Upper lobe of right lung (tissue), 1 donor: ENCODE results near the gene CDK5RAP2. TPM values are rescaled to one million over a fixed set of nuclear protein-coding genes. Genes with fewer than 3 reads are reported as not detected.
A peak's percentile ranks its signal among the peaks of the same experiment; 100 is the strongest.

Source experiments
- ATAC-seq: fragments of 200-7000 bp; cut with Tn5 transposase; one replicate; pipeline ENCODE4 v1.9.1; 2020; ENCODE audit warnings: mild to moderate bottlenecking, moderate library complexity
- DNase-seq: peaks from one replicate; pipeline ENCODE4 v3.0.0-alpha.2; 2020
- H3K27ac ChIP-seq: fragments of 200-600 bp; one replicate; pipeline ENCODE4 v1.8.0; 2022
- H3K27me3 ChIP-seq: fragments of 200-600 bp; one replicate; pipeline ENCODE4 v1.8.0; 2022; ENCODE audit warnings: mild to moderate bottlenecking
- H3K36me3 ChIP-seq: fragments of 200-600 bp; one replicate; pipeline ENCODE4 v1.8.0; 2022
- H3K4me1 ChIP-seq: fragments of 200-600 bp; one replicate; pipeline ENCODE4 v1.8.0; 2022
- H3K4me3 ChIP-seq: fragments of 200-600 bp; one replicate; pipeline ENCODE4 v1.8.0; 2022; ENCODE audit warnings: mild to moderate bottlenecking
- H3K9me3 ChIP-seq: fragments of 200-600 bp; one replicate; pipeline ENCODE4 v1.8.0; 2022
- intact Hi-C: fragments of 100-400 bp; cut with DNase I; formaldehyde crosslinking; loops from one replicate; pipeline ENCODE4 v1.11.0; 2022
- total RNA-seq: library from RNA; stranded (reverse); fragmentation: NEBNext Ultra II Directional; extraction: Animal tissue kit (Norgen Biotek cat#: 25700); gene quantifications from one replicate; pipeline ENCODE4 v1.2.1, GENCODE V29; 2021
- TF ChIP-seq, protein P1 (sequence below): fragments of 200-600 bp; IDR thresholded peaks from one replicate; pipeline ENCODE4 v1.8.0; 2022; ENCODE audit warnings: antibody characterized with exemption
- donor health status: DM: no; HTN: yes; CAD: no; lungs with severe emphysema.

The CDK5RAP2 gene
- total RNA-seq, 1 donor from 2014 or later, result 54.2 TPM

DNA sequence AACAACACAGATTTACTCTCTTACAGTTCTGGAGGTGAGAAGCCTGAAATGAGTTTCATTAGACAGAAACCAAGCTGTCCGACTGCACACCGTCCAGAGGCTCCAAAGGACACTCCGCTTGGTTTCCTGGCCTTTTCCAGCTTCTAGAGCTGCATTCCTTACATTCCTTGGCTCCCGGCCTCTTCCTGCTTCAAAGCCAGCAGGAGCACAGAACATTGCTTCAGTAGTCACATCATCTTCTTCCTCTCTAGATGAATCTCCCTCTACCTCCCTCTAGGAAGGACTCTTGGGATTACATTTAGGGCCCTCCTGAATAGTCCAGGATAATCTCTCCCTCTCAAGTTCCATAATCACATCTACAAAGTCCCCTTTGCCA, 213.3 kb downstream of the CDK5RAP2 start:
- ATAC-seq (peak; percentile 91), DNase-seq (no peak)
- TF ChIP-seq, protein P1, sequence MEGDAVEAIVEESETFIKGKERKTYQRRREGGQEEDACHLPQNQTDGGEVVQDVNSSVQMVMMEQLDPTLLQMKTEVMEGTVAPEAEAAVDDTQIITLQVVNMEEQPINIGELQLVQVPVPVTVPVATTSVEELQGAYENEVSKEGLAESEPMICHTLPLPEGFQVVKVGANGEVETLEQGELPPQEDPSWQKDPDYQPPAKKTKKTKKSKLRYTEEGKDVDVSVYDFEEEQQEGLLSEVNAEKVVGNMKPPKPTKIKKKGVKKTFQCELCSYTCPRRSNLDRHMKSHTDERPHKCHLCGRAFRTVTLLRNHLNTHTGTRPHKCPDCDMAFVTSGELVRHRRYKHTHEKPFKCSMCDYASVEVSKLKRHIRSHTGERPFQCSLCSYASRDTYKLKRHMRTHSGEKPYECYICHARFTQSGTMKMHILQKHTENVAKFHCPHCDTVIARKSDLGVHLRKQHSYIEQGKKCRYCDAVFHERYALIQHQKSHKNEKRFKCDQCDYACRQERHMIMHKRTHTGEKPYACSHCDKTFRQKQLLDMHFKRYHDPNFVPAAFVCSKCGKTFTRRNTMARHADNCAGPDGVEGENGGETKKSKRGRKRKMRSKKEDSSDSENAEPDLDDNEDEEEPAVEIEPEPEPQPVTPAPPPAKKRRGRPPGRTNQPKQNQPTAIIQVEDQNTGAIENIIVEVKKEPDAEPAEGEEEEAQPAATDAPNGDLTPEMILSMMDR, result peak; percentile 27
- no peaks in the 10 kb centered on the region for H3K9me3 ChIP-seq
- no peak overlapping the region for H3K4me3 ChIP-seq
- H3K36me3 ChIP-seq, result no peaks in the 10 kb centered on the region
- intact Hi-C loops, result no loop called here
- H3K4me1 ChIP-seq, result no peaks in the 10 kb centered on the region
- H3K27me3 ChIP-seq, result no peaks in the 10 kb centered on the region
- H3K27ac ChIP-seq, result peak overlapping the region; percentile 55

DNA sequence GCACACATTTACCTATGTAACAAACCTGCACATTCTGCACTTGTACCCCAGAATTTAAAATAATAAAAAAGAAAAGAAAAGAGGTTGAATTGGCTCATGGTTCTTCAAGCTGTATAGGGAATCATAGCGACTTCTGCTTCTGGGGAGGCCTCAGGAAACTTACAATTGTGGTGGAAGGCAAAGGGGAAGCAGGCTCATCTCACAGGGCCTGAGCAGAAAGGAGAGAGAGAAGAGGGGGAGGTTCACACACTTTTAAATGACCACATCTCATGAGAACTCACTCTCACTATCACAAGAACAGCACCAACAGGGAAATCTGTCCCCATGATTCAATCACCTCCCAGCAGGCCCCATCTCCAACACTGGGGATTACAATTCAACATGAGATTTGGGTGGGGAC, 214.6 kb downstream of the CDK5RAP2 start:
- Histone ChIP-seq H3K4me3 (no peak overlapping the region), H3K27ac (no peak overlapping the region), H3K27me3 (no peaks in the 10 kb centered on the region), H3K36me3 (no peaks in the 10 kb centered on the region), H3K9me3 (no peaks in the 10 kb centered on the region), H3K4me1 (no peaks in the 10 kb centered on the region)
- TF ChIP-seq, protein P1, result no peak
- DNase-seq (no peak), ATAC-seq (no peak)
- intact Hi-C loops, result no loop called here

DNA sequence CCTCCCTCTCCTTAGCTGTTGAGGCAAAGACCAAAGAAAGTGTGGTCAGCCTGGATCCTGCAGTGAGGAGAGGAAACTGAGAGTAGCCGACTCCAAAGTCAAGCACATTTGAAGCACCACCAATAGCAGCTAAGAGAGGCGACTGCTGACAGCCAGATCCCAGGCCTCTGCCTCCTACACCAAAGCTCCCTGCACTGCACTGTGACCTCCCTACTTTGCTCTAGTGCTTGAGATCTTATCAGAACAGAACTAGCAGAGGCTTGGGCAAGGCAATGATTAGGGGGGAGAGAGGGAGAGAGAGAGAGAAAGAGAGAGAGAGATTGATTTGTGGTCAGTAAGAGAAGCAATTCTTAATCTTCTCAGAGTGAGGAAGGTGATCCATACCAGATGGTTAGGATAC, 216.3 kb downstream of the CDK5RAP2 start:
- Histone ChIP-seq H3K4me3 (no peak overlapping the region), H3K27ac (no peak overlapping the region), H3K9me3 (no peaks in the 10 kb centered on the region), H3K27me3 (no peaks in the 10 kb centered on the region), H3K36me3 (no peaks in the 10 kb centered on the region), H3K4me1 (no peaks in the 10 kb centered on the region)
- DNase-seq, result no peak
- TF ChIP-seq, protein P1, result no peak
- ATAC-seq, result no peak
- intact Hi-C loops, result no loop called here

DNA sequence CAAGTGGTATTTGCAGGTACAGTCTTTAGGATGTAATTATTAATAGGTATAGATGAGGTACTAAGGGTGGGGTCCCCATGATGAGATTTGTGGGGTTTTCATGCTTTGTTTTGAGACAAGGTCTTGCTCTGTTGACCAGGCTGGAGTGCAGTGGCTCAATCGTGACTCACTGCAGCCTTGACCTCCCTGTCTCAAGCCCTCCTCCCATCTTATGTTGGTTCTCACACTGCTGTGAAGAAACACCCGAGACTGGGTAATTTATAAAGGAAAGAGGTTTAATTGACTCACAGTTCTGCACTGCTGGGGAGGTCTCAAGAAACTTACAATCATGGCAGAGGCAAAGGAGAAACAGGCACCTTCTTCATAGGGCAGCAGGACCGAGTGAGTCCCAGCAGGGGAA, 217.5 kb downstream of the CDK5RAP2 start:
- Histone ChIP-seq H3K27ac (no peak overlapping the region), H3K36me3 (no peaks in the 10 kb centered on the region), H3K4me3 (no peak overlapping the region), H3K27me3 (no peaks in the 10 kb centered on the region), H3K4me1 (no peaks in the 10 kb centered on the region), H3K9me3 (no peaks in the 10 kb centered on the region)
- DNase-seq, result no peak
- TF ChIP-seq, protein P1, result no peak
- no peak for ATAC-seq
- intact Hi-C loops, result no loop called here

DNA sequence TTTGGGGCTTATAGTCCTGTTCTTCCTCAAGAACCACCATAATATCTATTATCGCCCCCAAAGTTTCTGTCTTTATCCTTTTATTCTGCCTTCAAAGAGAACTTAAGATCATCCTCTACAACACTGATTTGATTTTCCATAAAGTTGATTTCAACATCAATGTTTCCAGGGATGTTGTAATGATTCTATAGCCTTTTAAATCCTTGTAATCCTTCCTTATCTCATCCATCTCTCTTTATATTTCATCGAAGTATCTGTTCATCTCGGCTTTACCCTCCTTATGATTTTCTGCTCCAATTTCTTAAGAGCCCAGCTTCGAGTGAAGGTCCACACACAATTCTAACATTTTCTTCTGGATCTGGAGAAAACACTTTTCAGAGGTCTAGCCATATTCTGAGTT, 218.4 kb downstream of the CDK5RAP2 start:
- DNase-seq (no peak), ATAC-seq (no peak)
- no peaks in the 10 kb centered on the region for H3K36me3 ChIP-seq
- no peak overlapping the region for H3K27ac ChIP-seq
- H3K27me3 ChIP-seq, result no peaks in the 10 kb centered on the region
- H3K4me1 ChIP-seq, result no peaks in the 10 kb centered on the region
- TF ChIP-seq, protein P1, result no peak
- no peak overlapping the region for H3K4me3 ChIP-seq
- H3K9me3 ChIP-seq, result no peaks in the 10 kb centered on the region
- intact Hi-C loops, result no loop called here

DNA sequence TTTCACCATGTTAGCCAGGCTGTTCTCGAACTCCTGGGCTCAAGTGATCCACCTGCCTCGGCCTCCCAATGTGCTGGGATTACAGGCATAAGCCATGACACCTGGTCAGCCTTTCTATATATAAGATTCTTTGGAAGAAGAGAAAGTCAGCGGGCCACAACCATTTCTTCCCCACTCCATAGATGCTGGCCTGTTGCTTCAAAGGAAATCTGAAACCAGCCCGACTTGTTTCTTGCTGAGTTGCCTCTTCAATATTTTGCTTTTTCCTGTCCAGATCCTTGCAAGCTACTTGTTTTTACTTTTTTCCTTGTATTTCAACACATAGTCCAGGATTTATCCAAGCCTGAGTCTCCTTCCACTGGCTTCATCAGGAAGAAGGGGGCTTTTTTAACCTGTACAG, 219.5 kb downstream of the CDK5RAP2 start:
- DNase-seq (no peak), ATAC-seq (no peak)
- H3K27ac ChIP-seq, result no peak overlapping the region
- H3K4me1 ChIP-seq, result no peaks in the 10 kb centered on the region
- H3K27me3 ChIP-seq, result no peaks in the 10 kb centered on the region
- H3K9me3 ChIP-seq, result no peaks in the 10 kb centered on the region
- H3K36me3 ChIP-seq, result no peaks in the 10 kb centered on the region
- no peak overlapping the region for H3K4me3 ChIP-seq
- TF ChIP-seq, protein P1, result no peak
- intact Hi-C loops, result no loop called here
